Stimulated activated CD4-positive, alpha-beta T cell treated with anti-CD3 and anti-CD28 coated beads, Interleukin-2, amount 100 ng/mL, for 24 hours (primary cell): Measurements from ENCODE around the gene ATXN7L2.

Experiments
- DNase-seq, 2 donors: peaks; one replicate each; pipeline ENCODE4 v3.0.0-alpha.2; 2020

ATXN7L2 gene

GRCh38 chr1:109529881-109530456, 46.3 kb downstream of the ATXN7L2 start:
- DNase-seq: no peak

GRCh38 chr1:109530457-109531087, 46.9 kb downstream of the ATXN7L2 start:
- DNase-seq: no peak

- no peak for DNase-seq
Observed at GRCh38 chr1:109531380-109531779, 47.7 kb downstream of the ATXN7L2 start.

- no peak for DNase-seq
Observed at GRCh38 chr1:109531826-109532364, 48.2 kb downstream of the ATXN7L2 start.

- peak; percentile 93 to 95 for DNase-seq
Observed at GRCh38 chr1:109532365-109533136, 48.8 kb downstream of the ATXN7L2 start.

GRCh38 chr1:109534307-109534858, 50.7 kb downstream of the ATXN7L2 start:
- no peak for DNase-seq

- DNase-seq: no peak
Observed at GRCh38 chr1:109535481-109535880, 51.8 kb downstream of the ATXN7L2 start.

GRCh38 chr1:109535971-109536491, 52.3 kb downstream of the ATXN7L2 start:
- no peak for DNase-seq

- DNase-seq: no peak
Observed at GRCh38 chr1:109537450-109538178, 53.9 kb downstream of the ATXN7L2 start.

GRCh38 chr1:109538827-109539555, 55.3 kb downstream of the ATXN7L2 start:
- DNase-seq: no peak

- DNase-seq: no peak
Observed at GRCh38 chr1:109539676-109540075, 56.0 kb downstream of the ATXN7L2 start, which contains the start of gene GPR61. Gene GPR61 (plus strand): TSS chr1:109539872. CDS start chr1:109543023, 3,151 bp downstream.

GRCh38 chr1:109541102-109541501, 57.4 kb downstream of the ATXN7L2 start:
- DNase-seq: no peak
